H9 (cell line): ENCODE results near the gene DLEC1. TPM values are rescaled to one million over a fixed set of nuclear protein-coding genes. Genes with fewer than 3 reads are reported as not detected.
"Not testable (repeated sequence)": the region's sequence is repeated elsewhere in the genome, so short reads cannot be mapped to it uniquely, and the experiment has no call there.

Experiments
- DNase-seq: peaks from one replicate; pipeline ENCODE4 v3.0.0-alpha.2; 2017
- H2AFZ ChIP-seq: one replicate; pipeline ENCODE4 v1.6.1; 2013; ENCODE audit warnings: mild to moderate bottlenecking, low read length, control low read depth, moderate library complexity
- H2AK5ac ChIP-seq: 2 replicates; pipeline ENCODE4 v1.6.1; 2013; ENCODE audit warnings: low read length, control low read depth, mixed read lengths; ENCODE audit not compliant: insufficient read length
- H2BK120ac ChIP-seq: one replicate; pipeline ENCODE4 v1.6.1; 2013; ENCODE audit warnings: low read depth, mild to moderate bottlenecking, low read length, control low read depth, inconsistent platforms; ENCODE audit not compliant: poor library complexity, severe bottlenecking
- H2BK12ac ChIP-seq: 2 replicates; pipeline ENCODE4 v1.6.1; 2013; ENCODE audit warnings: low read length, control low read depth, mixed read lengths, low read depth; ENCODE audit not compliant: insufficient read length
- H2BK15ac ChIP-seq: 2 replicates; pipeline ENCODE4 v1.6.1; 2013; ENCODE audit warnings: low read depth, low read length, control low read depth
- H2BK20ac ChIP-seq: one replicate; pipeline ENCODE4 v1.6.1; 2013; ENCODE audit warnings: low read depth, mild to moderate bottlenecking, low read length, control low read depth, inconsistent platforms; ENCODE audit not compliant: poor library complexity, severe bottlenecking
- H2BK5ac ChIP-seq: 2 replicates; pipeline ENCODE4 v1.6.1; 2013; ENCODE audit warnings: low read length, control low read depth, mixed read lengths; ENCODE audit not compliant: insufficient read length
- H3K14ac ChIP-seq: 2 replicates; pipeline ENCODE4 v1.6.1; 2013; ENCODE audit warnings: low read length, control low read depth; ENCODE audit not compliant: insufficient read depth
- H3K18ac ChIP-seq: 2 replicates; pipeline ENCODE4 v1.6.1; 2013; ENCODE audit warnings: low read depth, mild to moderate bottlenecking, mixed read lengths, low read length, control low read depth; ENCODE audit not compliant: insufficient read length
- H3K23ac ChIP-seq: 2 replicates; pipeline ENCODE4 v1.6.1; 2013; ENCODE audit warnings: low read length, control low read depth, mixed read lengths, low read depth; ENCODE audit not compliant: insufficient read length
- H3K23me2 ChIP-seq: 2 replicates; pipeline ENCODE4 v1.6.1; 2013; ENCODE audit warnings: low read depth, mild to moderate bottlenecking, mixed read lengths, low read length, control low read depth; ENCODE audit not compliant: insufficient read length, poor library complexity, severe bottlenecking
- H3K27ac ChIP-seq: 2 replicates; pipeline ENCODE4 v1.5.1; 2013; ENCODE audit warnings: low read length, control low read depth, mixed read lengths, low read depth; ENCODE audit not compliant: insufficient read length
- H3K27me3 ChIP-seq: 2 replicates; pipeline ENCODE4 v1.6.1; 2013; ENCODE audit warnings: low read length, control low read depth, inconsistent platforms; ENCODE audit not compliant: insufficient read depth
- H3K4ac ChIP-seq: 2 replicates; pipeline ENCODE4 v1.6.1; 2013; ENCODE audit warnings: low read depth, mild to moderate bottlenecking, control low read depth, inconsistent platforms, low read length, moderate library complexity
- H3K4me1 ChIP-seq: 2 replicates; pipeline ENCODE4 v1.6.1; 2013; ENCODE audit warnings: low read length, control low read depth, inconsistent platforms; ENCODE audit not compliant: insufficient read depth
- H3K4me2 ChIP-seq: 2 replicates; pipeline ENCODE4 v1.6.1; 2013; ENCODE audit warnings: low read length, control low read depth, mixed read lengths; ENCODE audit not compliant: insufficient read length, insufficient read depth
- H3K56ac ChIP-seq: 2 replicates; pipeline ENCODE4 v1.6.1; 2013; ENCODE audit warnings: low read depth, mild to moderate bottlenecking, mixed read lengths, low read length, control low read depth; ENCODE audit not compliant: insufficient read length
- H3K79me1 ChIP-seq: 2 replicates; pipeline ENCODE4 v1.6.1; 2013; ENCODE audit warnings: low read depth, mild to moderate bottlenecking, moderate library complexity, low read length, control low read depth, inconsistent platforms; ENCODE audit not compliant: insufficient read depth, poor library complexity, severe bottlenecking
- H3K79me2 ChIP-seq: 2 replicates; pipeline ENCODE4 v1.6.1; 2013; ENCODE audit warnings: low read length, control low read depth, inconsistent platforms; ENCODE audit not compliant: insufficient read depth
- H3K9ac ChIP-seq: 2 replicates; pipeline ENCODE4 v1.6.1; 2013; ENCODE audit warnings: low read length, control low read depth, mixed read lengths; ENCODE audit not compliant: insufficient read length; ENCODE audit errors: extremely low read depth
- H3K9me3 ChIP-seq: one replicate; pipeline ENCODE4 v1.6.1; 2013; ENCODE audit warnings: low read depth, low read length, inconsistent platforms; ENCODE audit not compliant: control insufficient read depth
- H3T11ph ChIP-seq: one replicate; pipeline ENCODE4 v1.6.1; 2013; ENCODE audit warnings: mild to moderate bottlenecking, low read length, control low read depth, inconsistent platforms
- H4K20me1 ChIP-seq: one replicate; pipeline ENCODE4 v1.6.1; 2013; ENCODE audit not compliant: control insufficient read depth, insufficient read length, insufficient read depth
- H4K5ac ChIP-seq: 2 replicates; pipeline ENCODE4 v1.6.1; 2013; ENCODE audit warnings: low read depth, mild to moderate bottlenecking, mixed read lengths, low read length, control low read depth; ENCODE audit not compliant: insufficient read length
- H4K8ac ChIP-seq: replicated peaks from 2 replicates; pipeline ENCODE4 v1.6.1; 2013; ENCODE audit warnings: low read length, control low read depth, mixed read lengths, low read depth; ENCODE audit not compliant: insufficient read length
- H4K91ac ChIP-seq: 2 replicates; pipeline ENCODE4 v1.6.1; 2013; ENCODE audit warnings: low read depth, mild to moderate bottlenecking, moderate library complexity, mixed read lengths, low read length, control low read depth; ENCODE audit not compliant: insufficient read length
- H3K27ac Mint-ChIP-seq, 3 experiments: 2 replicates in 2 of 3; 3 replicates in 1 of 3; pipeline ENCODE4 v1.8.0; 2020 to 2021; ENCODE audit warnings: mixed read lengths in 3 of 3, mild to moderate bottlenecking in 1 of 3, moderate library complexity in 1 of 3
- H3K27me3 Mint-ChIP-seq: 2 replicates; pipeline ENCODE4 v1.8.0; 2021; ENCODE audit warnings: low read depth, mild to moderate bottlenecking, moderate library complexity, mixed read lengths
- H3K36me3 Mint-ChIP-seq, 3 experiments: 2 replicates in 2 of 3; 3 replicates in 1 of 3; pipeline ENCODE4 v1.8.0; 2020 to 2021; ENCODE audit warnings: low read depth in 3 of 3, mixed read lengths in 3 of 3; ENCODE audit not compliant: insufficient read depth in 1 of 3
- H3K4me1 Mint-ChIP-seq, 2 experiments: 2 replicates each; pipeline ENCODE4 v1.8.0; 2020; ENCODE audit warnings: mixed read lengths in 2 of 2
- H3K4me3 Mint-ChIP-seq, 2 experiments: 2 replicates in 1 of 2; 3 replicates in 1 of 2; pipeline ENCODE4 v1.8.0; 2020 to 2021; ENCODE audit warnings: mild to moderate bottlenecking in 2 of 2, mixed read lengths in 2 of 2, moderate library complexity in 1 of 2
- H3K9me3 Mint-ChIP-seq, 2 experiments: 2 replicates in 1 of 2; 3 replicates in 1 of 2; pipeline ENCODE4 v1.8.0; 2020; ENCODE audit warnings: mild to moderate bottlenecking in 2 of 2, mixed read lengths in 2 of 2, moderate library complexity in 1 of 2
- CTCF ChIP-seq: fragments of 200-600 bp; sonication (generic); conservative IDR thresholded peaks from 3 replicates; pipeline ENCODE4 v1.8.0; 2021; ENCODE audit warnings: antibody characterized with exemption, mild to moderate bottlenecking
- WGBS: extraction: QIAGEN DNeasy Blood & Tissue Kit; methylation state at CpG from one replicate; pipeline ENCODE4 v1.1.7; 2013; ENCODE audit warnings: missing lambda C conversion rate, low lambda C conversion rate, mixed read lengths; ENCODE audit not compliant: insufficient read length; ENCODE audit errors: extremely low coverage; 5-methylcytosine and 5-hydroxymethylcytosine counted together
- total RNA-seq: library from RNA; stranded (reverse); gene quantifications from 2 replicates; pipeline ENCODE4 v1.2.1, GENCODE V29; 2021

Gene DLEC1
- total RNA-seq, 1 experiment from 2014 or later, result 2.1 TPM

DNA sequence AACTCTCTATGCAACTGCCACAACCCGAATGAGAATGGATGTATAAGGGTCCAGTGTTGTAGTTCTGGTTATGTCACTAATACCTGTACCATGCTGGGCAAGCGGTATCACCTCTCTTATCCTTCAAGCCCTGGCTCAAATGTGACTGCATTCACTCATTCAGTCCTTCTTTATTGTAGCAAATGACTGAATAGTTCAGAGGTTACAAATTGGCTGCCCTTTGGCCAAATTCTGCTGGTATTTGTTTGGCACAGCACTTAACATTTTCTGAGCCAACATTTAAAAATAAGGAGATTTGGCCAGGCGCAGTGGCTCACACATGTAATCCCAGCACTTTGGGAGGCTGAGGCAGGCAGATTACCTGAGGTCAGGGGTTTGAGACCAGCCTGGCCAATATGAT, 47.5 kb downstream of the DLEC1 start:
- no peaks in the 10 kb centered on the region for H3K4me1 Mint-ChIP-seq

DNA sequence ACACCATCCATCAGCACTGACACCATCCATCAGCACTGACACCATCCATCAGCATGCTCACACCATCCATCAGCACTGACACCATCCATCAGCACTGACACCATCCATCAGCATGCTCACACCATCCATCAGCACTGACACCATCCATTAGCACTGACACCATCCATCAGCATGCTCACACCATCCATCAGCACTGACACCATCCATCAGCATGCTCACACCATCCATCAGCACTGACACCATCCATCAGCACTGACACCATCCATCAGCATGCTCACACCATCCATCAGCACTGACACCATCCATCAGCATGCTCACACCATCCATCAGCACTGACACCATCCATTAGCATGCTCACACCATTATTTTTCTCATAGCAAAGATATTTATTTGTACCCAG, 48.3 kb downstream of the DLEC1 start:
- not testable (repeated sequence) for H2AK5ac ChIP-seq, H2BK20ac ChIP-seq, H2AFZ ChIP-seq, H3K79me1 ChIP-seq, H3K4me1 Mint-ChIP-seq, H3K27me3 Mint-ChIP-seq, H3K23me2 ChIP-seq, H3T11ph ChIP-seq, H3K4me3 Mint-ChIP-seq, H3K9me3 ChIP-seq, H4K5ac ChIP-seq, DNase-seq, H3K9ac ChIP-seq, H3K14ac ChIP-seq, H3K27me3 ChIP-seq, H3K56ac ChIP-seq, H3K4ac ChIP-seq, H3K27ac ChIP-seq, H2BK12ac ChIP-seq, H2BK15ac ChIP-seq, H2BK5ac ChIP-seq, H4K8ac ChIP-seq, H3K79me2 ChIP-seq, H3K4me2 ChIP-seq, H3K18ac ChIP-seq, H4K20me1 ChIP-seq, H2BK120ac ChIP-seq, H3K27ac Mint-ChIP-seq, H3K23ac ChIP-seq, H3K4me1 ChIP-seq, H4K91ac ChIP-seq
- H3K9me3 Mint-ChIP-seq, result peaks cover 20 to 24% of the 10 kb centered on the region in 2 experiments
- peaks cover 11 to 15% (median 12%) of the 10 kb centered on the region in 3 experiments for H3K36me3 Mint-ChIP-seq

More for the DNA sequence above, 47.5 kb downstream of the DLEC1 start:
- no CpG with 5 or more reads among the region's 3 CpGs for WGBS
- Histone ChIP-seq H3K4ac (no peak overlapping the region), H2AFZ (no peak overlapping the region), H3K56ac (no peak overlapping the region), H2BK15ac (no peak overlapping the region), H2BK12ac (no peak overlapping the region), H3K18ac (no peak overlapping the region), H4K20me1 (no peaks in the 10 kb centered on the region), H3K4me1 (no peaks in the 10 kb centered on the region), H3K4me2 (no peak overlapping the region), H3K27ac (no peak overlapping the region), H2BK120ac (no peak overlapping the region), H2BK5ac (no peak overlapping the region), H3K27me3 (no peaks in the 10 kb centered on the region; the same call in 1 of the 2 replicates), H3K23ac (no peak overlapping the region), H4K5ac (no peak overlapping the region), H3K79me2 (no peaks in the 10 kb centered on the region), H3T11ph (no peak overlapping the region), H3K9me3 (peaks cover 6% of the 10 kb centered on the region), H3K23me2 (no peaks in the 10 kb centered on the region), H3K14ac (no peak overlapping the region), H2BK20ac (no peak overlapping the region), H2AK5ac (no peak overlapping the region), H3K79me1 (no peaks in the 10 kb centered on the region), H4K91ac (no peak overlapping the region), H4K8ac (no peak overlapping the region), H3K9ac (no peak overlapping the region)
- Mint-ChIP-seq H3K36me3 (peaks cover 11 to 15% (median 12%) of the 10 kb centered on the region in 3 experiments), H3K27ac (no peak overlapping the region), H3K27me3 (peaks cover 4% of the 10 kb centered on the region), H3K4me3 (no peak overlapping the region), H3K9me3 (peaks cover 20 to 24% of the 10 kb centered on the region in 2 experiments)
- TF ChIP-seq CTCF, result no peak
- no peak for DNase-seq
